Coronary artery (tissue), 2 donors: ENCODE data around the gene ABCG2.

Experiments
- DNase-seq: peaks from one replicate; pipeline ENCODE4 v3.0.0-alpha.2; 2017; ENCODE audit warnings: low spot score
- H3K27ac ChIP-seq, 2 donors: fragments of 200-600 bp; sonication (generic); one replicate each; pipeline ENCODE4 v1.5.1; 2016 to 2019
- H3K4me3 ChIP-seq: fragments of 200-600 bp; sonication (generic); 2 replicates; pipeline ENCODE4 v1.5.1; 2016; ENCODE audit warnings: mild to moderate bottlenecking, moderate library complexity
- TF ChIP-seq, protein P1 (sequence below): fragments of 200-600 bp; sonication (generic); IDR thresholded peaks from one replicate; pipeline ENCODE4 v1.5.1; 2019; ENCODE audit warnings: antibody characterized with exemption

ABCG2 gene

DNA sequence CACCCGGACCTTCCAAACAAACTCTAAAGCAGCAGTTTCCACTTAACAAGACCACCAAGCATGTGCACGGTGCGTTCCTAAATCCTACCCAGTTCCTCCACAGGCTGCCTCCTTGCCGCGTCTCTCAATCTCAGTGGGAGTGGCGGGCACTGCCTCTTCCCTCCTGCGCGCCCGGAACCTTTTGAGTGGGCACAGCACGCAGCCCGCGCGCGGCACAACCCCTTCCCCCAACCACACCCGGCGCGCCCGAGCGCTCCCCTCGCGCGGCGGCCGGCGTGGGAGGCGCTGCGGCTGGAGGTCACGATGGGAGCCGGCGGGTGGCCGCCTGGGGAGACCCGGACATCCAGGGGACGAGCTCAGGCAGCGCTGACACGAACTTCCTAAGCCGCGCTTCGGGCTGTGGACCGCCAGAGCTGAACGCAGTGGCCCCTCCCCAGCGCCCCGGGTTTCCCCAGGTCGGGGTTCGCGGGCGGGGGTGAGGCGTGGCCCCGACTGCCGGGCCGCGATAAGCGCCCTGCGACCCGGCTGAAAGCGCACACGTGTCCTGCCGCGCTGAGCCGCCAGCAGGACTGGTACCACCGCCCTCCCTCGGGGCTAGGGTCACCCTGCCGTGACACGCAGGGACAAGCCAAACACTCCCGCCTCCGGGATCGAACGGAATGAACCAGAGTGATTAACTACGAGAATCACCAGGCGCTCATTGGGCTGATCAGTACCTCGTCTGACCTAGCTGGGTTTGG lies at the start of gene ABCG2:
TSS of gene ABCG2 (minus strand) at position 151 of the 740 bp plus-strand sequence. CDS start 18,644 bp downstream, outside the sequence.
- H3K4me3 ChIP-seq: peak within 1 kb of the TSS; percentile 76
- TF ChIP-seq, protein P1, sequence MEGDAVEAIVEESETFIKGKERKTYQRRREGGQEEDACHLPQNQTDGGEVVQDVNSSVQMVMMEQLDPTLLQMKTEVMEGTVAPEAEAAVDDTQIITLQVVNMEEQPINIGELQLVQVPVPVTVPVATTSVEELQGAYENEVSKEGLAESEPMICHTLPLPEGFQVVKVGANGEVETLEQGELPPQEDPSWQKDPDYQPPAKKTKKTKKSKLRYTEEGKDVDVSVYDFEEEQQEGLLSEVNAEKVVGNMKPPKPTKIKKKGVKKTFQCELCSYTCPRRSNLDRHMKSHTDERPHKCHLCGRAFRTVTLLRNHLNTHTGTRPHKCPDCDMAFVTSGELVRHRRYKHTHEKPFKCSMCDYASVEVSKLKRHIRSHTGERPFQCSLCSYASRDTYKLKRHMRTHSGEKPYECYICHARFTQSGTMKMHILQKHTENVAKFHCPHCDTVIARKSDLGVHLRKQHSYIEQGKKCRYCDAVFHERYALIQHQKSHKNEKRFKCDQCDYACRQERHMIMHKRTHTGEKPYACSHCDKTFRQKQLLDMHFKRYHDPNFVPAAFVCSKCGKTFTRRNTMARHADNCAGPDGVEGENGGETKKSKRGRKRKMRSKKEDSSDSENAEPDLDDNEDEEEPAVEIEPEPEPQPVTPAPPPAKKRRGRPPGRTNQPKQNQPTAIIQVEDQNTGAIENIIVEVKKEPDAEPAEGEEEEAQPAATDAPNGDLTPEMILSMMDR: no peak
- peak within 1 kb of the TSS in 1 of 2 donors; percentile 18 for H3K27ac ChIP-seq
- no peak for DNase-seq

DNA sequence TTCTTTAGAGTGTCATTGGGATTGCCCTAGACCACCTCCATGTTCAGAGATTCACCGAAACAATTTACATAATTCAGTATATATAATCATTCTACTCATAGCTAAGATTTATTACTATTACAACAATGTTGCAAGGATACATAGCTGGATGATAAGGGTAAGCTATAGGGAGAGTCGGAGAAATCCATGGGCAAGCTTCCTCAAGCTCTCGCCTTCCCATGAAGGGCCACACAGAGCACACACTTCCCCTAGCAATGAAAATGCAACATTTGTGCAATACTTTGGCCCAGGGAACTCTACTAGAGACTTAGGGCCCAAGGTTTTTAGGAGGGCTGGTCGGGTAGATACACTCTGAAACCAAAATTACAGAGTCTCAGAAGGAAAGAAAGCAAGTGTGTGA lies 49.7 kb upstream of the ABCG2 start:
- no peak overlapping the region for H3K4me3 ChIP-seq
- H3K27ac ChIP-seq: no peak overlapping the region
- TF ChIP-seq, protein P1: no peak
- no peak for DNase-seq

DNA sequence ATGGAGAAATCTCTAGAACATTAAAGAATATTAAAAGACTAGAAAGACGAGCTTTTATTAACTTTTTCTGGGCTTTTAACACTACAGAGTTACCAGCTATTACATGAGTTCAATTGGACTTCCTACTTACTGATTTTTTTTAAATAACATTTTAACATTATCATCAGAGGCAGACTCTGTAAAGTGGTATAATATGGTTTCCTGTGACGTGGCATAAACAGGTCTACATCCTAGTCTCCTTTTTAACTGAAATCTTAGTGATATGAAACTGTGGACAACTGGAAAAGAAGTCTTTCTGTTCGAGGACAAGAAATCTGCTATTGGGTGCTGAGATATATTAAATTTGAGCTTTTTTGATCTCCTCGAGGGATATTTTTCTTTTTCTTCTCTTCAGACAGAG lies 48.7 kb upstream of the ABCG2 start:
- Histone ChIP-seq H3K27ac (no peak overlapping the region), H3K4me3 (no peak overlapping the region)
- no peak for DNase-seq
- TF ChIP-seq, protein P1: no peak

DNA sequence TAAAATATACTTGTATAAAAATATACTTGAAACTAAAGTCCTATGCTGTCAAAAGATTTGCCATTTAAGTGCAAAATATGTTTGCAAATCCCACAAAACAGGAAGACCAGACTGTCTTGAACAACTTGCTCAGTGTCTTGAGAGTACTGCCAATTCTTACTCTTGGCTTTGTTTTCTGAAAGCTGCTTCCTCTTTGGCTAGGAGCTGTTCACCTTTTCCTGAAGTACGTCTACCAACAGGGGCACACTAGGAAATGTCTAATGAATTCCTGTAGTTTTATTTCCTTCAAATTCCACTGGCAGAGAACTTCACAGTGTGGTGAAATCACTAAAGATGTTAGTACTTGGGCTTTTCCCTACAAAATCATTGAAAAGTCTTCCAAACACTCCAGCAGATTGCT lies 46.4 kb upstream of the ABCG2 start:
- DNase-seq: no peak
- H3K27ac ChIP-seq: no peak overlapping the region
- TF ChIP-seq, protein P1: no peak

DNA sequence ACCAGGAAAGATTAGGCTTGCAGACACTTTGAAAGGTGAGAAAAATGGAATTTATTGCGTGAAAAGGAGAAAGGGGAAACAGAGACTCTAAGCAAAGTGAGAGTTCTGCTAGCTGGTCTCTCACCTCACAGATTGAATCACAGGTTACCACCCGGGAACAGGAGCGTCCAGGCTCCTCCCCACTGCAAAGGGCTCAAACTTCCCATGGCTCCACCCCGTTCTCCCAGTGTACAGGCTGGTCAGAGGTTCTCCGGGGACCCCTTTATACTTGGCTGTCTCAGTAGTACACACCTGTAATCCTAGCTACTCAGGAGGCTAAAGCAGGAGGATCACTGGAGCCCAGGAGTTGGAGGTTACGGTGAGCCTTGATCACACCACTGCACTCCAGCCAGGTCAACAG lies 44.0 kb upstream of the ABCG2 start:
- Histone ChIP-seq H3K4me3 (no peak overlapping the region), H3K27ac (no peak overlapping the region)
- TF ChIP-seq, protein P1: no peak
- no peak for DNase-seq

More for the DNA sequence above, 46.4 kb upstream of the ABCG2 start:
- H3K4me3 ChIP-seq: no peak overlapping the region

DNA sequence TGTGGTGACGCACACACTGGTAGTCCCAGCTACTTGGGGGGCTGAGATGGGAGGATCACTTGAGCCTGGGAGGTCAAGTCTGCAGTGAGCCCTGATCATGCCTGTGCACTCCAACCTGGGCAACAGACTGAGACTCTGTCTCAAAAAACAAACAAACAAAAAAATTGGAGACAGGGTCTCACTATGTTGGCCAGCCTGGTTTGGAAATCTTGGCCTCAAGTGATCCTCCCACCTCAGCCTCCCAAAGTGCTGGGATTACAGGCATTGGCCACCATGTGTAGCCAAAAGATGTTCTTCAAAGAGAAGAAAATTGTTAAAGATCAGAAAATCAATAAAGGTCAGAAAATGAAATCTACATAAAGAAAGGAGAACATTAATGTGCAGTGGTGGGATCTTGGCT lies 41.7 kb upstream of the ABCG2 start:
- TF ChIP-seq, protein P1: no peak
- no peak overlapping the region for H3K4me3 ChIP-seq
- H3K27ac ChIP-seq: no peak overlapping the region
- no peak for DNase-seq

DNA sequence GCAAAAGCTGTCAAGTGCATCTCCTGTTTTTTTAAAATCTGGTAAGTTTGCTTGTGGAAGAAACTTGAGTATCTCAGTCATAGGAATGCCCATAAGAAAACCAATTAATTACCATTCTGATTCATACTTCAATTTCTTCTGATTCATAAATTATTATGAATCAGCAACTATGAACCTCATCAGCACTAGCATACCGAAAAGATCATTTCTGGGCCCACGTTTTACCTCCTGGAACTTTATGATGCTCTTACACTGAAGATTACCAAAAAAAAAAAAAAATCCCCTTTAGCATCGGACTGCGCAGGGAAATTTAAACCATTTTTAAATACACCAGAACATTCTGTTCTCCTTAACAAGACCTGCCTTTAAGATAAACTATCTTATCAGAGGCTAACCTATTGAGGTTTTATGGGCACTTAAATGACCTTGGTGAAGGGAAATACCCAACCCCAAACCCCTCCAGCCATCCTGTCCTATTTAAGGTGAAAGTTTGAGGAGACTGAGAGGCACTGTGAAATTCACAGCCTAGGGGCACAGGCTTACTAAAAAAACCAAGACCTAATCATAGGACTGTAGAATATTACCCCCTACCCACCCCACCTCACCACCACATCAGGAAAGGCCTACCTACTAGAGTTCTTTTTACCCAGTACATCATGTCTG lies 38.2 kb upstream of the ABCG2 start:
- TF ChIP-seq, protein P1: no peak
- Histone ChIP-seq H3K4me3 (no peak overlapping the region), H3K27ac (no peak overlapping the region)
- DNase-seq: no peak
